ENCODE data around the gene DDX1.
"Not testable (repeated sequence)": the region's sequence is repeated elsewhere in the genome, so short reads cannot be mapped to it uniquely, and the experiment has no call there.

Gene DDX1

GRCh38 chr2:15591692-15592463, at the start of gene DDX1:
DDX1 (plus strand) TSS chr2:15591868; CDS start chr2:15591934, 66 bp downstream.
- peak; percentile 47 for DNase-seq (ENCODE audit: low read depth)

DNA sequence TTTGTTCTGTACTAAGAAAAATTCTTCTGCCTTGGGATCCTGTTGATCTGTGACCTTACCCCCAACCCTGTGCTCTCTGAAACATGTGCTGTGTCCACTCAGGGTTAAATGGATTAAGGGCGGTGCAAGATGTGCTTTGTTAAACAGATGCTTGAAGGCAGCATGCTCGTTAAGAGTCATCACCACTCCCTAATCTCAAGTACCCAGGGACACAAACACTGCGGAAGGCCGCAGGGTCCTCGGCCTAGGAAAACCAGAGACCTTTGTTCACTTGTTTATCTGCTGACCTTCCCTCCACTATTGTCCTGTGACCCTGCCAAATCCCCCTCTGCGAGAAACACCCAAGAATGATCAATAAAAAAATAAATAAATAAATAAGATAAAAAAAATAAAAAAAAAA, 49.4 kb upstream of the DDX1 start:
- DNase-seq (ENCODE audit: low read depth): not testable (repeated sequence)

DNA sequence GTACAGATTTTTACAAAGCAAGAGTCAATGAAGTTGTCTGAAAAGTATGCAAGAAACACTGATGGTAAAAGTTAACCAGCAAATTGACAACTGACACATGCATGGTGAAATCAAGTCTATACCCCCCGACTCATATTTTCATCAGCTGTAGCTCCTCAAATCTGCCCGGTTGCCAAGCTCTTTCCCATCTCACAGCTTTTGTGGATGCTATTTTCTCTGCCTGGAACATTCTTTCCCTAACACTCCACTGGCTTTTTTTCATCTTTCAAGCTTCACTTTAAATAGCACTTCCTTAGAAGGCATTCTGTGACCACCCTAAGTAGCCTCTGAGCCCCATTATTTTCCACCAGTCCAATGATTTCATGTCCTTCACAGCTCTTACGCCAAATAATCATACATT, 48.6 kb upstream of the DDX1 start:
- DNase-seq (ENCODE audit: low read depth): no peak

- DNase-seq (ENCODE audit: low read depth): no peak
Measured at GRCh38 chr2:15543541-15543940, 48.1 kb upstream of the DDX1 start.

DNA sequence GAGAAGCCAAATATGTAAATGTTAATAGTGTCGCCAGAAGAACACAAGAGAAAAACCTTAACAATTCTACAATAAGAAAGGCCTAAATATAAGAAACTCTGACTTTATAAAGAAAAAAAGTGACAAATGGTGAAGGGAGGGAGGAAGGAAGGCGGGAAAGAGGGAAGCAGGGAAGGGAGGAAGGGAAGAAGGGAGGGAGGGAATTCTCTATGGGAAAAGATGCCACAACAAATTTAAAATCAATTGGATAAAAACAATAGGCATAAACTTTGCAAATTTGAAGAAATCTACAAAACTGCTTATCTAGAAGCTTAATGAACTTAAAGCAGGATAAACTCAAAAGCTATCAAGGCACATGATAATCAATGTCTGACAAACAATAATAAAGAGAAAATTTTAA, 47.4 kb upstream of the DDX1 start:
- DNase-seq (ENCODE audit: low read depth): no peak

- no peak for DNase-seq (ENCODE audit: low read depth)
Measured at GRCh38 chr2:15546297-15547098, 45.2 kb upstream of the DDX1 start.

- DNase-seq (ENCODE audit: low read depth): no peak
Measured at GRCh38 chr2:15547115-15547876, 44.4 kb upstream of the DDX1 start.

DNA sequence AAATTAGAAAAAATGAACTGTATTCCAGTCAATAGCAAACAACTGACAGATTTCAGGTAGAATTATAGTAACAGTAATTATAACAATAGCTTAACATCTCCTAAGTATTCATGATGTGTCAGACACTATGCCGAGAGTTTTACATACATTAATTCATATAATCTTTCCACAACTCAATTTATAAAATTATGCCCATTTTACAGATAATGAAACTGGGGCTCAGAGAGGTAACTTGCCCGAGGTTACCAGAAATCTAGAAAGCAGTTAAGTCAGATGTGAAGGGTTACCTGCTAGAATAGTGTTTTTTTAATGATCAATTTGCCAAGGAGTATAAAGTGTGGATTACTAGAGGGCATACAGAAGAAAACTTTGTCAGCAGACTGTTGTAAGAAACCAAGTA, 42.7 kb upstream of the DDX1 start:
- no peak for DNase-seq (ENCODE audit: low read depth)

DNA sequence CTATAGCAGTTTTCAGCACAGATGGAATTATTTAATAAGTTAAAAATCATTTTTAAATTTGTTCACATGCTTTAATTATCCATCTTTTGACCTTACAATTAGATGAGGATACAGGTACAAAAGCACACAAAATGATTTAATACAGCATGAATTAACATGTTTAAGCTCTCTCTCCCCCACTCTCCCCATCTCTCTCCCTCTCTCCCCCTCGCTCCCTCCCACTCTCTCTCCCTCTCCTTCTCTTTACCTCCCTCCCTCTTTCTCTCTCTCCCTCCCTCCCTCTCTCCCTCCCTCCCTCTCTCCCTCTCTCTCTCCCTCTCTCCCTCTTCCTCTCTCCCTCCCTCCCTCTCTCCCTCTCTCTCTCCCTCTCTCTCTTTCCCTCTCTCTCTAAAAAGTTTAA, 38.1 kb upstream of the DDX1 start:
- no peak for DNase-seq (ENCODE audit: low read depth)

- DNase-seq (ENCODE audit: low read depth): no peak
Measured at GRCh38 chr2:15553951-15554350, 37.7 kb upstream of the DDX1 start.

DNA sequence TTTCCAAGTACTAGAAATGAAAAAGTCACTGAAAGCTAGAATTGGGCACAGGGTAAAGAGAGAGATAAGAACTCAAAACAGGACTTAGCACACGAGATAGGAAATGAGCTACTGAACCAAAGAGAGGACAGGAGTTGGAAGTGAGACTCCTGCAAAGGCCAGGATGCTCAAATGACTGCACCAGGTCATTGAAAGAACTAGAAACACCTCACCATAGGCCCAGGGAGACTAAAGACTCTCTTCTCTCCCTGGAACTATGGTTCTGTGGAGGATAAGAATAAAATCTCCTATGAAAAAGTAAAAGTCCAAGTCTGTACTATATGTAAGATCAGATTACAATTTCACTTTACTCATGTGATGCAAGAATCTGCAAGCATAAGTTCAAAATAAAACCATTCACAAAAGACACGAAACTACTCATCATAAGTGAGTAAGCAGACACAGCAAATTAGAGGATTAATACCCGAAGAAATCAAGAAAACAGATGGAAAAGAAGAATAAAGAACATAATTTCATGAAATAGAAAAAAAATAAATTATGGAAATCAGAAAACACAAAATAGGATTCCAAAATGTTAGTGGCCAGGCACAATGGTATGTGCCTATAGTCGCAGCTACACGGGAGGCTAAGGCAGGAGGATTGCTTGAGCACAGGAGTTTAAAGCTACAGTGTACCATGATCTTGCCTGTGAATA, 37.0 kb upstream of the DDX1 start:
- DNase-seq (ENCODE audit: low read depth): no peak

GRCh38 chr2:15555760-15556193, 35.9 kb upstream of the DDX1 start:
- DNase-seq (ENCODE audit: low read depth): no peak

DNA sequence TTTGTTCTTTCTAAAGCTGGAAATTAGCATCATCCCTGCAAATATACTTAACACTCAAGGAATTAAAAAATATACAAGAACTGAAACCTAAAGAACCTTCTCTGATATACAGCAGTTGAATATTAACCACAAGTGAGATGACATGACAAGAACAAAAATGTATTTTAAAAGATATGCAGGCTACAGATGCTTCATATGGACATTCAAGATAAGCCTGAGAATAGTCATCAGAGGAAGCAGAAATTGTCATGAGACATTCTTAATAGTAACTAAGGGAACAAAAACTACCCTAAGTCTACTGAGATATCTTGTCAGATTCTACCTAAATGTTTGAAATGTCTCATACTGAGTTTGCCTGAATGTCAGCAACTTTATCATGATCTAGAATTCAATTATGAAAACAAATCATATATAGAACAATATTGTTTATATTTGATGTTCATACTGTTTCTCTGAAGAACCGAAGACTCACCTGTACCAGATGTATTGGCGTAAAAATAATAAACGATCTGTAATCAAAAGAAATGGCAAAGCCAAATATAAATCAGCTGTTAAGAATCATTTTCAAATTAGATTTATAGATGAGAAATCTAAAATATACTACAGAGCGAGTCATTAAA, 35.2 kb upstream of the DDX1 start:
- no peak for DNase-seq (ENCODE audit: low read depth)

DNA sequence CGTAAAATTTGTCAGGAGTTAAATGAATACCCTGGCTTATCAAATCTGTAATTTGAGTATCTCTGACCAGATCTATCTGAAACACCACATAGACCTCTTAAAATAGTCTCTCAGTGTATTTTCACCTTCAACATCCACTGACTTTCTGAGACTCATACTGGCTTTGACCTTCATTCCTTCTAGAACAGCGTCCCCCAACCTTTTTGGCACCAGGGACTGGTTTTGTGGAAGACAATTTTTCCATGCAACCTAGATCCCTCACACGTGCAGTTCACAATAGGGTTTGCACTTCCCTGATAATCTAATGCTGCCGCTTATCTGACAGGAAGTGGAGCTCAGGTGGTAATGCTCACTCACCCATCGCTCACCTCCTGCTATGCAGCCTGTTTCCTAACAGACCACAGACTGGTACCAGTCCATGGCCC, 33.8 kb upstream of the DDX1 start:
- DNase-seq (ENCODE audit: low read depth): no peak

DNA sequence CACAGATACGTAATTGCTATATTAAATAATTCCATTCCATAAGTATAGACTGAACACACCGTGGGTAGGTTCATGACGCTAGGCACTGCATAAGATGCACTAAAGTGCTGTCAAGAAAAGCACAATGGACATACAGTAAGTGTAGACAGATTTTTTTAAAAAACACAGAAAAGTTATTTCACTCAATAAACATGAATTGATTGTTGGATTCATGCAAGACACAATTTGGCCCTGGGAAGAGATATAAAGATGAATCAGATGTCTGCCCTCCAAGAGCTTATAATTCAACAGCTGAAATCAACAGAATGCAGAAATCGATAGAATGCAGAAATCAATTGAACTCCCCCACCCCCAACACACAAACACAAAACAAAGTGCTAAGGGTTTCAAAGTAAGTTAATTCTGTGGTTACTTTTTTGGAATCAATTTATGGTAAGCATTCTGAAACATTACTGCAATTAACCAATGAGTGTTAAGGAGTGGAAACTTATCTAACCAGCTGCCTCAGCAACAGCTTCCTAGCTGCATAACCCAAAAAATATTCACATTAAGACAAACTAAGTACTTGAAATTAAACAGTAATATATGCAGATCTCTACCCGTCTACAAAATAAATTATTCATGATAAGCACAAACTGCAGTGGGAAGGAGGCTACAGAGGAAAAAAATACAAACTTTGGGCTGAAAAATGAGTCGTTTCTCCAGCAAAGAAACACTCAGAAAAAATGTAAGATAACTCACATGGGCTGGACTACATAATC, 32.1 kb upstream of the DDX1 start:
- DNase-seq (ENCODE audit: low read depth): no peak

DNA sequence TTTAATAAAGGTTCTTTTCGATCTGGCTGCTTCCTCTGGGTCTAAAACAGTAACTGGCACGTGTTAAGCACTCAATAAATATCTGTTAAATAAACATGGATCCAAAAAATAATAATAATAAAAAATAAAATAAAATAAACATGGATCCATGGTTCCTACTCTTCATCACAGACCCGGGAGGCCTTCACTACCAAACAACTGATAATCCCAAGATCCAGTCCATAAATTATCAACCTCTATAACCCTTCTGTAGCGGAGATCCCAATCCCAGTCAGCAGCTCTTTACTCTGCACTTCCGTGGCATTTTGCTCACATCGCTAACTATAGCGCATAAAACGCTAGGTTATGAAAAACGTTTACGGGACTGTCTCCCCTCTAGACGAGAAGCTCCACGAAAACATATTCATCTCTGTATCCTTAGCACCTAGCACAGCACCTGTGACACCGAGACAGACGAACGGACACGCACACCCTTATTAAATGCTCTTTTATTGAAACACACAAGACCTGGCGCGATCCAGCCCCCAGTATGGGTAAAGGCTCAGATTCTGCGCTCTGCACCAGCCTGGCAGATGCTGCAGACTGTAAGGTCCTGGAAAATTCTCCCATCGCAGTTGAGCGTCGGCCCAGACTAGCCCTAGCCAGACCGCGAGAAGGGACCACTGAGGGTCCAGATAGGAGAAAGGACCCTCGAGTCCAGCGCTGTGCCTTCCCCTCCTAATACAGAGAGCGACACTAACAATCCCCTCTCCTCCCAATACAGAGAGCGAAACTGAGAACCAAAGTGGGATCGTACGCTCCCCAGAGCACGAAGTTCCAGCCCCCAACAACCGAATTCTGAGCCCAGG, 31.3 kb upstream of the DDX1 start:
- no peak for DNase-seq (ENCODE audit: low read depth)

DNA sequence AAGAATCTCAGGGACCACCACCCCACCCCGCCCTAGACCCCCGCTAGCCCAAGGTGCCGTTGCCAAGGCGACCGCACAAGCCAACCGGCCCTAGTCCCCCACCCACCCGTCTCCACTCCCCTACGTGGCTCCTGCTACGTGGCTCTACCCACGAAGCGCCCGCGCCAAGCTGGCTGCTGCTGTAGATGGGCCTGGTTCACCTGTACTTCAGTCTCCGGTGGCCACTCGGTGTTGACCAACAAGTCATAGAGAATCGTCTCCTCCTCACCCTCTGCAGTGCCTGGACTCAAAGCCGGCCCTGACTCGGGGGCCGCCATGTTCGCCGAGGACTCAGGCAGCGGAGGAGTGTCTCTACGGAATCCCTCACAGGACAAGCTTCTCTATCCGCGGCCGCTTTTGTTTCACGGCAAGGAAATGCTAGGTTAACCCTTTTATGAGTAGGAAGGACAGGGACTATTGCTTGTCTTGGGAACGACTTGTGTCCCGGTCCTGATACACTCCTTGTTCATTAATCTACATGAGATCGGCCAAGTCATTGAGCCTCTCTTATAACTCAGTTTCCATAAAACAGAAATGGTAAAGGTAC, 30.6 kb upstream of the DDX1 start, which contains the start of gene NBAS:
Gene NBAS, minus strand, starts transcription at position 347 of the 586 bp plus-strand sequence. Its CDS starts 30 bp downstream, at position 317.
- DNase-seq (ENCODE audit: low read depth): peak; percentile 67

DNA sequence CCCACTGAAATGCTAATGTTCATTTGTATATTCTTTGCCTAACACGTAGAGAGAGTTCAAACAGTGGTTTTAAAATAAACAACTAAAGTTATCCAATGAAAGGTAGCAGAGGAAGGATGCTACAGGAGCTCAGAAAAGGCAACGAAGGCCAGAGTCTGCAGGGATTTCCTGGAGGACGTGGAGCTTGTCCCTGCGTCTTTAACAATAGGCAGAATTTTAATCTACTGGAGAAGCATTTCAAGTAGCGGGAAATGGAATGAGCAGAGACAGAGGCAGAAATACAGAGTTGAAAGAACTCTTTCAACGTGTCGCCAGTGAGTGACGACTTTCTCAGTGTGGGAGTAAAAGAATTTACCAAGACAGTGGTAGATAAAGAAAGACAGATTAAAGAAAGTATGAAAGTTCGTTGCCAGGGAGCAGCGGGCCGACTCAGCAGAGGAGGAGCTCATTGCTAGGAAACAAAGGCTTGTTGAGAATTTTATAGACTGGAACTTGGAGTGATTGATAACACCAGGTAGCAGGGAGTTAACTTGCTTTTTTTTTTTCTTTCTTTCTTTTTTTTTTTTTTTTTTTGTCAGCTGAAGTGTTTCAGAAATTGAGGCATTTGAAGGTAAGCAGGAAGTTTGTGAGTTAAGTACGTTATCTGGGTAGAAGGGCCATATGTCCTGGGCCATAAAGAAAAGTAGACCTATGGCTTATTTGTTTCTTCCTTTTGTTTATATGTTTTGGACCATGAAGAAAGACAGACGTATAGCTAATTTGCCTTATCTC, 29.9 kb upstream of the DDX1 start:
- DNase-seq (ENCODE audit: low read depth): no peak

Data from HS-5 (cell line).